H1 (cell line): ENCODE results near the gene OOSP4A. TPM values are rescaled to one million over a fixed set of nuclear protein-coding genes. Genes with fewer than 3 reads are reported as not detected.

Source experiments
- CHD7 ChIP-seq: fragments of 300-600 bp; sonication (generic); IDR thresholded peaks from 2 replicates; pipeline ENCODE4 v1.7.1; 2012; ENCODE audit warnings: low read length, moderate library complexity, mild to moderate bottlenecking, inconsistent platforms; ENCODE audit not compliant: insufficient replicate concordance
- polyA plus RNA-seq, 7 experiments: library from polyadenylated mRNA; depleted of rRNA in 3 of 7; stranded (reverse) in 5 of 7; unstranded in 2 of 7; fragments of >200 nt in 5 of 7; fragments of 200-250 nt in 2 of 7; gene quantifications; 1 replicate in 5 of 7; 2 replicates in 1 of 7; 4 replicates in 1 of 7; pipeline versions ENCODE4 v1.2.1 to v1.2.3, GENCODE V29; 2011 to 2013; ENCODE audit warnings: missing spikeins in 2 of 7, mixed read lengths in 2 of 7
- total RNA-seq: library from RNA; stranded (reverse); fragmentation: NEBNext Ultra II Directional; extraction: Animal tissue kit (Norgen Biotek cat#: 25700); gene quantifications from 2 replicates; pipeline ENCODE4 v1.2.1, GENCODE V29; 2021
- TF ChIP-seq, protein P1 (sequence below): IDR thresholded peaks from 2 replicates; pipeline ENCODE4 v1.6.1; 2012; ENCODE audit warnings: inconsistent platforms

Gene OOSP4A
- total and polyA plus RNA-seq, 2 of the 8 experiments (the other 6 are each of a cell fraction or from before 2014, with no cell fraction given), result not detected

GRCh38 chr11:59992425-59992824 is 28.6 kb downstream of the OOSP4A start (continued):
- TF ChIP-seq CHD7, result no peak
- TF ChIP-seq, protein P1, sequence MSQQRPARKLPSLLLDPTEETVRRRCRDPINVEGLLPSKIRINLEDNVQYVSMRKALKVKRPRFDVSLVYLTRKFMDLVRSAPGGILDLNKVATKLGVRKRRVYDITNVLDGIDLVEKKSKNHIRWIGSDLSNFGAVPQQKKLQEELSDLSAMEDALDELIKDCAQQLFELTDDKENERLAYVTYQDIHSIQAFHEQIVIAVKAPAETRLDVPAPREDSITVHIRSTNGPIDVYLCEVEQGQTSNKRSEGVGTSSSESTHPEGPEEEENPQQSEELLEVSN, result no peak
- TF ChIP-seq, all 59 proteins: peak for 0
